ENCODE data around the gene NANOGP8. TPM values are rescaled to one million over a fixed set of nuclear protein-coding genes. Genes with fewer than 3 reads are reported as not detected.
A peak's percentile ranks its signal among the peaks of the same experiment; 100 is the strongest.

The NANOGP8 gene
- total RNA-seq, 2 donors from 2014 or later = 1.6 TPM; not detected in 1

GRCh38 chr15:35067496-35068347, 17.4 kb downstream of the NANOGP8 start:
- no peak overlapping the region for H3K27ac ChIP-seq
- ATAC-seq (no peak), DNase-seq (no peak)
- H3K9me3 ChIP-seq = no peaks in the 10 kb centered on the region
- intact Hi-C loops (cut with DNase I) = no loop called here
- H3K36me3 ChIP-seq (replicated peaks in 1 of 2; ENCODE audit: insufficient read depth in 1 of 2, low read depth in 2 of 2) = no peaks in the 10 kb centered on the region
- no peaks in the 10 kb centered on the region for H3K27me3 ChIP-seq
- TF ChIP-seq POLR2A (IDR thresholded peaks at IDR 0.05) (no peak), CTCF (IDR thresholded peaks at IDR 0.05) (no peak)
- 56 to 60% methylated on average over 10 of the region's 10 CpGs for WGBS, 2 donors
- no peak overlapping the region for H3K4me3 ChIP-seq
- no peaks in the 10 kb centered on the region for H3K4me1 ChIP-seq

- DNase-seq (peak in 1 of 4 donors; percentile 16), ATAC-seq (no peak)
- 44 to 48% methylated on average over 4 of the region's 4 CpGs for WGBS, 2 donors
- Histone ChIP-seq H3K9me3 (no peaks in the 10 kb centered on the region), H3K4me3 (no peak overlapping the region), H3K27me3 (no peaks in the 10 kb centered on the region), H3K4me1 (no peaks in the 10 kb centered on the region), H3K27ac (no peak overlapping the region), H3K36me3 (replicated peaks in 1 of 2; ENCODE audit: insufficient read depth in 1 of 2, low read depth in 2 of 2) (no peaks in the 10 kb centered on the region)
- TF ChIP-seq POLR2A (IDR thresholded peaks at IDR 0.05) = no peak
- no peak for TF ChIP-seq CTCF (IDR thresholded peaks at IDR 0.05)
- intact Hi-C loops (cut with DNase I) = no loop called here
Measured at GRCh38 chr15:35066094-35066493, 19.0 kb downstream of the NANOGP8 start.

- Histone ChIP-seq H3K9me3 (no peaks in the 10 kb centered on the region), H3K36me3 (replicated peaks in 1 of 2; ENCODE audit: insufficient read depth in 1 of 2, low read depth in 2 of 2) (no peaks in the 10 kb centered on the region), H3K27me3 (no peaks in the 10 kb centered on the region), H3K27ac (no peak overlapping the region), H3K4me1 (no peaks in the 10 kb centered on the region), H3K4me3 (no peak overlapping the region)
- DNase-seq (no peak), ATAC-seq (no peak)
- TF ChIP-seq CTCF (IDR thresholded peaks at IDR 0.05) (no peak), POLR2A (IDR thresholded peaks at IDR 0.05) (no peak)
- intact Hi-C loops (cut with DNase I) = no loop called here
- WGBS, 2 donors = 83 to 86% methylated on average over 8 of the region's 8 CpGs
Measured at GRCh38 chr15:35064576-35065190, 20.4 kb downstream of the NANOGP8 start.

GRCh38 chr15:35062738-35063099, 22.4 kb downstream of the NANOGP8 start:
- no peaks in the 10 kb centered on the region for H3K4me1 ChIP-seq
- H3K9me3 ChIP-seq = no peaks in the 10 kb centered on the region
- TF ChIP-seq POLR2A (IDR thresholded peaks at IDR 0.05) (no peak), CTCF (IDR thresholded peaks at IDR 0.05) (no peak)
- H3K27ac ChIP-seq = no peak overlapping the region
- no peaks in the 10 kb centered on the region for H3K36me3 ChIP-seq (replicated peaks in 1 of 2; ENCODE audit: insufficient read depth in 1 of 2, low read depth in 2 of 2)
- no peak for DNase-seq
- 93 to 96% methylated on average over 1 of the region's 1 CpG for WGBS, 2 donors
- no peak overlapping the region for H3K4me3 ChIP-seq
- intact Hi-C loops (cut with DNase I) = no loop called here
- H3K27me3 ChIP-seq = no peaks in the 10 kb centered on the region
- no peak for ATAC-seq

Data from body of pancreas (tissue), 4 donors.